HEK293T (cell line): Measurements from ENCODE around the gene CFL2.

Experiments
- CTCF ChIA-PET: fragments of 350-600 bp; formaldehyde crosslinking; extraction: SDS; loops from one replicate; lab custom pipeline; 2021; ENCODE audit warnings: antibody characterized with exemption, inconsistent platforms; lab: Yijun Ruan, JAX
- POLR2A ChIA-PET: fragments of 350-600 bp; formaldehyde crosslinking; extraction: SDS; loops from one replicate; lab custom pipeline; 2020; ENCODE audit warnings: antibody characterized with exemption, inconsistent platforms; lab: Yijun Ruan, JAX
- DNase-seq: peaks from one replicate; pipeline ENCODE4 v3.0.0; 2012; ENCODE audit warnings: mixed read lengths; ENCODE audit errors: extremely low spot score
- ARNT ChIP-seq: fragments of 450-650 bp; IDR thresholded peaks from 2 replicates; pipeline ENCODE4 v1.6.1; 2017; ENCODE audit warnings: mild to moderate bottlenecking
- BHLHE40 ChIP-seq: fragments of 450-650 bp; IDR thresholded peaks from 2 replicates; pipeline ENCODE4 v1.6.1; 2016; ENCODE audit warnings: mild to moderate bottlenecking, moderate library complexity, borderline replicate concordance
- ELF4 ChIP-seq: fragments of 450-650 bp; IDR thresholded peaks from 2 replicates; pipeline ENCODE4 v1.6.1; 2017; ENCODE audit warnings: antibody characterized with exemption
- FOXA1 ChIP-seq: fragments of 450-650 bp; IDR thresholded peaks from 2 replicates; pipeline ENCODE4 v1.6.1; 2016; ENCODE audit warnings: mild to moderate bottlenecking
- FOXK2 ChIP-seq: fragments of 450-650 bp; IDR thresholded peaks from 2 replicates; pipeline ENCODE4 v1.6.1; 2016; ENCODE audit warnings: mild to moderate bottlenecking
- FOXM1 ChIP-seq: fragments of 450-650 bp; IDR thresholded peaks from 2 replicates; pipeline ENCODE4 v1.6.1; 2017; ENCODE audit warnings: mild to moderate bottlenecking, borderline replicate concordance
- HDGF ChIP-seq: fragments of 450-650 bp; IDR thresholded peaks from 2 replicates; pipeline ENCODE4 v1.6.1; 2017; ENCODE audit warnings: antibody characterized with exemption, borderline replicate concordance
- L3MBTL2 ChIP-seq: fragments of 450-650 bp; conservative IDR thresholded peaks from 2 replicates; pipeline ENCODE4 v1.6.1; 2016; ENCODE audit warnings: mild to moderate bottlenecking
- LEF1 ChIP-seq: fragments of 450-650 bp; IDR thresholded peaks from 2 replicates; pipeline ENCODE4 v1.6.1; 2017; ENCODE audit warnings: mild to moderate bottlenecking, borderline replicate concordance
- NFRKB ChIP-seq: fragments of 450-650 bp; IDR thresholded peaks from 2 replicates; pipeline ENCODE4 v1.6.1; 2016; ENCODE audit warnings: mild to moderate bottlenecking, moderate library complexity
- SP1 ChIP-seq: fragments of 450-650 bp; IDR thresholded peaks from 2 replicates; pipeline ENCODE4 v1.6.1; 2017
- SUZ12 ChIP-seq: fragments of 450-650 bp; IDR thresholded peaks from 2 replicates; pipeline ENCODE4 v1.6.1; 2016; ENCODE audit warnings: mild to moderate bottlenecking
- TARDBP ChIP-seq: fragments of 450-650 bp; IDR thresholded peaks from 2 replicates; pipeline ENCODE4 v1.6.1; 2016
- ZNF384 ChIP-seq: fragments of 450-650 bp; IDR thresholded peaks from 2 replicates; pipeline ENCODE4 v1.6.1; 2016
- TF ChIP-seq, protein P1 (sequence below): fragments of 450-650 bp; IDR thresholded peaks from 2 replicates; pipeline ENCODE4 v1.6.1; 2016

CFL2 gene

DNA sequence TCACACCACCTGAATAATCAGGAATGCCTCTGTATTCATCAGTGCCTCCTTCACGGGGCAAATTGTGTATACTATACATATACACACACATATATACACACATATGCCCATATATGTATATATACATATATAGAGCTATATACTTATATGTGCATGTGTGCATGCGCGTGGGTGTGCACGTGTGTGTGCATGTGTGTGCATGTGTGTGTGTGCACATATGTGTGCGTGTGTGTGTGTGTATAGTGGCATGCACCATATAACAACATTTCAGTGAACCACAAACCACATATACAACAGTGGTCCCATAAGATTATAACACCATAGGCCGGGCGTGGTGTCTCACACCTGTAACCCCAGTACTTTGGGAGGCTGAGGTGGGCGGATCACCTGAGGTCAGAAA is 35.7 kb downstream of the CFL2 start:
- ChIA-PET POLR2A (no interaction called here), CTCF (no interaction called here)
- TF ChIP-seq FOXK2 (no peak), ELF4 (no peak), TARDBP (no peak), FOXA1 (no peak), ZNF384 (no peak), SUZ12 (no peak)
- TF ChIP-seq, protein P1, sequence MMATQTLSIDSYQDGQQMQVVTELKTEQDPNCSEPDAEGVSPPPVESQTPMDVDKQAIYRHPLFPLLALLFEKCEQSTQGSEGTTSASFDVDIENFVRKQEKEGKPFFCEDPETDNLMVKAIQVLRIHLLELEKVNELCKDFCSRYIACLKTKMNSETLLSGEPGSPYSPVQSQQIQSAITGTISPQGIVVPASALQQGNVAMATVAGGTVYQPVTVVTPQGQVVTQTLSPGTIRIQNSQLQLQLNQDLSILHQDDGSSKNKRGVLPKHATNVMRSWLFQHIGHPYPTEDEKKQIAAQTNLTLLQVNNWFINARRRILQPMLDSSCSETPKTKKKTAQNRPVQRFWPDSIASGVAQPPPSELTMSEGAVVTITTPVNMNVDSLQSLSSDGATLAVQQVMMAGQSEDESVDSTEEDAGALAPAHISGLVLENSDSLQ: no peak
- no peak for DNase-seq

DNA sequence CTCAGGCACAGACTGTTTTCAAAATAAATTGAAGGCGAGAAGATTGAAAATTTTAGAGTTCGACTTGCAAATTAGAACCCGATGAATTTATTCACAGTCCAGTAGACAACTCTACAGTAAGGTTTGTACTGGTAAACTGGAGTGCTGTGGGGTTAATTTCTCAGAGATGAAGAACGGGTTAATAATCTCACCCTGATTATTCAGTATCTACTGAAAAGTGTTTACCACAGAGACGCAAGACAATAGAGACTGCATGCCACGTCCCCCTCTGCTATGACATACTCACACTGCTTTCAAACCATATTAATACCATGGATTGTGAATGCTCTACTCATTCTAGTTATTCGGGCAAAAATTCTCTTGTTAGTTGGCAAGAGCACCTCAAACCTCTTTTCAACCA is 36.1 kb downstream of the CFL2 start:
- ChIA-PET POLR2A (interaction anchor here (1.0 kb wide), 1 partner anchor 15 kb away, joined by 3 read pairs; no protein-coding TSS in a partner anchor), CTCF (no interaction called here)
- TF ChIP-seq ARNT (no peak), ZNF384 (no peak), L3MBTL2 (no peak), HDGF (no peak), NFRKB (no peak), FOXK2 (no peak), SP1 (no peak), FOXA1 (no peak), ELF4 (no peak), FOXM1 (no peak), LEF1 (no peak)
- TF ChIP-seq, protein P1: no peak
- DNase-seq: no peak

DNA sequence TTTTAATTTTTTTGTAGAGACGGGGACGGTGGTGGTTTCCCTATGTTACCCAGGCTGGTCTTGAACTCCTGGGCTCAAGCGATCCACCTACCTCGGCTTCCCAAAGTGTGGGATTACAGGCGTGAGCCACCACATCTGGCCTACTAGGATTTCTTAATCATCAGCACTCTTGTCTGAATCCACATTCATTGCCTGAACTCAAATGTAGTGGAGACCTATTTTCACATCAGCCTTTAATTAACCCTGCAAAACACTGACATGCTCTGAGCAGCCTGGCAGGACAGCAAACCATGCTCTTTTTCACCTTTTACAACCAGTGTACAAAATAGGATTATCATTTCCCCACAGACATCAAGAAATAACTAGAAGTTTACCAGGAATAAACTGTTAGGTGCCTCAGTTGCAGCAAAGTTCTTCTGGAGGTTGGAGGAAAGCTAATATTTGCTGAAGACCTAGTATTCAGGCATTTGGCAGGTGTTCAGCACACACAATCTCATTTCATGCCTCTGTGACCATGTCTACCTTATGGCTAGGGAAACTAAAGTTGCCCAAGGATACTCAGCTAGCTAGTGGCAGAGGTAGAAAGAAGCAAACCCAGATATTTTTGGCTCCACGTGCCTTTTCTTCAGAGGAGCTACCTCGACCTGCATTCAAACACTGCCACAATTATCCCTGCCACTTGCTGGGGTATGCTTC is 37.7 kb downstream of the CFL2 start:
- DNase-seq: no peak
- CTCF ChIA-PET: interaction anchor here (1.1 kb wide), 1 partner anchor 46 kb away, joined by 3 read pairs; no protein-coding TSS in a partner anchor
- POLR2A ChIA-PET: interaction anchor here (0.7 kb wide), 1 partner anchor 37 kb away, joined by 3 read pairs; the partner anchor contains the start of gene CFL2
- no peak for TF ChIP-seq ZNF384
- TF ChIP-seq, protein P1: no peak
- TF ChIP-seq TARDBP: no peak
- no peak for TF ChIP-seq FOXM1
- TF ChIP-seq ELF4: no peak
- no peak for TF ChIP-seq HDGF
- no peak for TF ChIP-seq FOXA1
- no peak for TF ChIP-seq LEF1
- no peak for TF ChIP-seq BHLHE40
- TF ChIP-seq L3MBTL2: no peak

DNA sequence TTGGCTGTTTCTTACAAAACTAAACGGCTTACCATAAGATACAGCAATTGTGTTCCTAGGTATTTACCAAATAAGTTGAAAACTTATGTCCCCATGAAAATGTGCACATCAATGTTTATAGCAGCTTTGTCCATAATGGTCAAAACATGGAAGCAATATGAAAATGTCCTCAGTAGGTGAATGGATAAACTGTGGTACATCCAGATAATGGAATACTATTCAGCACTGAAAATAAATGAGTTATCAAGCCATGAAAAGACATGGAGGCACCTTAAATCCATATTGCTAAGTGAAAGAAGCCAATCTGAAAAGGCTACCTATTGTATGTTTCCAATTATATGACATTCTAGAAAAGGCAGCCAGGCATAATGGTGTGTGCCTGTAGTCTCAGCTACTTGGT is 40.7 kb downstream of the CFL2 start:
- no peak for DNase-seq
- ChIA-PET POLR2A (no interaction called here), CTCF (interaction anchor here (0.9 to 1.2 kb wide), 2 partner anchors 49 to 60 kb away, joined by 3 to 9 read pairs; no protein-coding TSS in a partner anchor)
- TF ChIP-seq L3MBTL2 (no peak), FOXK2 (no peak), SUZ12 (no peak)

DNA sequence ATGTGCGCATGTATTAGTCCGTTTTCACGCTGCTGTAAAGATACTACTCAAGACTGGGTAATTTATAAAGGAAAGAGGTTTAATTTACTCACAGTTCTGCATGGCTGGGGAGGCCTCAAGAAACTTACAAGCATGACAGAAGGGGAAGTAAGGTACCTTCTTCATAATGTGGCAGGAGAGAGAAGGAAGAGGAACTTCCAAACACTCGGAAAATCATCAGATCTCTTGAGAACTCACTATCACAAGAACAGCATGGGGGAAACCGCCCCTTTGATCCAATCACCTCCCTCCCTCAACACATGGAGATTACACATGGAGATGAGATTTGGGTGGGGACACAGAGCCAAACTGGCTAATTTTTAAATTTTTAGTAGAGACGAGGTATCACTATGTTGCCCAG is 42.7 kb downstream of the CFL2 start:
- POLR2A ChIA-PET: interaction anchor here (1.7 kb wide), 1 partner anchor 46 kb away, joined by 5 read pairs; no protein-coding TSS in a partner anchor

DNA sequence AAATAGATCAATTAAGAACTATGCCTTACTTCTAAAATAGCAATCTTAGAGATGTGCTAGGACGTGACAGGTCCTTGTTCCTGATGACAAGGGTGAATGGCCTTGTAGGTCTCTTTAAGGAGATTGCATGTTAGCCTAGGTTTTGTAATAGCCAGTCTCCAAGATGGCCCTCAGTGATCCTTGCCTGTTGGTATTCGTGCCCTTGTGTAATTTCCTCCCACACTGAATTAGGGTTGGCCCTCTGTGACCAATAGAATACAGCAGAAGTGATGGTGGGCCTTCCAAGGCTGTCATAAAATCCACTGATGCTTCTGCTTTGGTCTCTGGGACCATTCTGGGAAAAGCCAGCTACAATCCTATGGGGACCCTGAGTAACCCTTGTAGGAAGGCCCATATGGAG is 46.3 kb downstream of the CFL2 start:
- DNase-seq: no peak
- no peak for TF ChIP-seq SUZ12
- TF ChIP-seq HDGF: no peak
- CTCF ChIA-PET: no interaction called here
- POLR2A ChIA-PET: no interaction called here

More for the DNA sequence above, 42.7 kb downstream of the CFL2 start:
- no peak for DNase-seq
- no peak for TF ChIP-seq SUZ12
- TF ChIP-seq, protein P1: no peak
- no peak for TF ChIP-seq L3MBTL2
- no peak for TF ChIP-seq TARDBP
- no peak for TF ChIP-seq BHLHE40
- no peak for TF ChIP-seq HDGF
- TF ChIP-seq ARNT: no peak
- no peak for TF ChIP-seq ELF4
- TF ChIP-seq SP1: no peak
- CTCF ChIA-PET: no interaction called here

DNA sequence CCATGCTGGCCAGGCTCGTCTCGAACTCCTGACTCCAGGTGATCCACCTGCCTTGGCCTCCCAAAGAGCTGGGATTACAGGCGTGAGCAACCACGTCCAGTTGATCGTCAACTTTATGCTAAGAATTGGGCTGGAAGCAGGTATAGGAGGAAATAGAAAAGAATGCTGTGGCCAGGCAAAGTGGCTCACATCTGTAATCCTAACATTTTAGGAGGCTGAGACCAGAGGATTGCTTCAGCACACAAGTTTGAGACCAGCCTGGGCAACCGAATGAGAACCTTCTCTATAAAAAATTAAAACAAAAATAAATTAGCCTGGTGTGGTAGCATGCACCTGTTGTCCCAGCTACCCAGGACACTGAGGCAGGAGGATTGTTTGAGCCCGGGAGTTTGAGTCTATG is 47.4 kb downstream of the CFL2 start:
- POLR2A ChIA-PET: no interaction called here
- no peak for DNase-seq
- TF ChIP-seq NFRKB: no peak
- TF ChIP-seq HDGF: no peak
- TF ChIP-seq ZNF384: no peak
- TF ChIP-seq BHLHE40: no peak
- CTCF ChIA-PET: no interaction called here
